GM18505 (cell line): Measurements from ENCODE around the gene APRT.

Experiments used
- ATAC-seq: cut with Tn5 transposase; IDR thresholded peaks from one replicate; pipeline ENCODE4 v1.9.1; 2021; ENCODE audit not compliant: unreplicated experiment
- POLR2A ChIP-seq: IDR thresholded peaks from 4 replicates; pipeline ENCODE4 v1.6.1; 2011; ENCODE audit warnings: borderline replicate concordance; ENCODE audit not compliant: insufficient read depth, insufficient read length; ENCODE audit errors: extremely low read depth

The APRT gene

GRCh38 chr16:88850531-88851199 lies 38.9 kb upstream of the APRT start:
- no peak for TF ChIP-seq POLR2A

GRCh38 chr16:88848557-88848956 lies 36.8 kb upstream of the APRT start:
- no peak for TF ChIP-seq POLR2A
- no peak for ATAC-seq

More at GRCh38 chr16:88850531-88851199, 38.9 kb upstream of the APRT start:
- no peak for ATAC-seq

GRCh38 chr16:88847654-88848053 lies 35.9 kb upstream of the APRT start:
- no peak for ATAC-seq
- TF ChIP-seq POLR2A: no peak

GRCh38 chr16:88846088-88846487 lies 34.4 kb upstream of the APRT start:
- no peak for TF ChIP-seq POLR2A
- ATAC-seq: no peak

- ATAC-seq: no peak
- no peak for TF ChIP-seq POLR2A
Measured at GRCh38 chr16:88844419-88845036, 32.8 kb upstream of the APRT start.

GRCh38 chr16:88843256-88843655 lies 31.5 kb upstream of the APRT start:
- no peak for ATAC-seq
- TF ChIP-seq POLR2A: no peak

GRCh38 chr16:88842806-88843205 lies 31.1 kb upstream of the APRT start:
- no peak for TF ChIP-seq POLR2A

GRCh38 chr16:88842308-88842756 lies 30.6 kb upstream of the APRT start:
- ATAC-seq: no peak
- no peak for TF ChIP-seq POLR2A

More at GRCh38 chr16:88842806-88843205, 31.1 kb upstream of the APRT start:
- no peak for ATAC-seq

GRCh38 chr16:88841521-88842307 lies 30.0 kb upstream of the APRT start:
- no peak for TF ChIP-seq POLR2A

GRCh38 chr16:88840600-88841215 lies 29.0 kb upstream of the APRT start:
- TF ChIP-seq POLR2A: no peak
- ATAC-seq: no peak

More at GRCh38 chr16:88841521-88842307, 30.0 kb upstream of the APRT start:
- ATAC-seq: no peak

- TF ChIP-seq POLR2A: no peak
- no peak for ATAC-seq
Measured at GRCh38 chr16:88839745-88840599, 28.2 kb upstream of the APRT start.

- no peak for ATAC-seq
- no peak for TF ChIP-seq POLR2A
Measured at GRCh38 chr16:88839026-88839529, 27.4 kb upstream of the APRT start.

- TF ChIP-seq POLR2A: no peak
- ATAC-seq: no peak
Measured at GRCh38 chr16:88838566-88838965, 26.8 kb upstream of the APRT start.

GRCh38 chr16:88837806-88838205 lies 26.1 kb upstream of the APRT start:
- no peak for ATAC-seq
- no peak for TF ChIP-seq POLR2A
